ENCODE data around the gene CARMIL3.

GRCh38 chr14:24063263-24063836 is 11.5 kb downstream of the CARMIL3 start:
- TF ChIP-seq EZH2 (IDR thresholded peaks at IDR 0.05; ENCODE audit: insufficient read depth, poor library complexity, severe bottlenecking) (no peak), EZH2phosphoT487 (IDR thresholded peaks at IDR 0.05; ENCODE audit: insufficient read depth, low read depth) (no peak)

Data from GM23248 (cell line).